Mesodermal cell (in vitro differentiated cells): ENCODE results near the gene LCE2B. TPM values are rescaled to one million over a fixed set of nuclear protein-coding genes. Genes with fewer than 3 reads are reported as not detected.
"Not testable (repeated sequence)": the region's sequence is repeated elsewhere in the genome, so short reads cannot be mapped to it uniquely, and the experiment has no call there.

Experiments
- H3K27ac ChIP-seq: 2 replicates; pipeline ENCODE4 v1.7.0; 2013; ENCODE audit warnings: mild to moderate bottlenecking, low read depth, low read length, moderate library complexity; ENCODE audit not compliant: severe bottlenecking
- H3K36me3 ChIP-seq: 2 replicates; pipeline ENCODE4 v1.7.1; 2013; ENCODE audit warnings: mild to moderate bottlenecking, low read length, moderate library complexity; ENCODE audit not compliant: control insufficient read depth, insufficient read depth
- H3K4me1 ChIP-seq: one replicate; pipeline ENCODE4 v1.7.1; 2013; ENCODE audit warnings: mild to moderate bottlenecking, low read length; ENCODE audit not compliant: insufficient read depth, control insufficient read depth, poor library complexity, severe bottlenecking
- H3K4me3 ChIP-seq: 2 replicates; pipeline ENCODE4 v1.7.0; 2013; ENCODE audit warnings: low read length, control low read depth, mild to moderate bottlenecking; ENCODE audit not compliant: insufficient read depth, poor library complexity, severe bottlenecking; ENCODE audit errors: extremely low read depth
- H3K9me3 ChIP-seq: 2 replicates; pipeline ENCODE4 v1.7.1; 2013; ENCODE audit warnings: mild to moderate bottlenecking, low read length, moderate library complexity; ENCODE audit not compliant: control insufficient read depth
- WGBS, 2 experiments: methylation state at CpG; one replicate each; pipeline ENCODE4 v1.1.5; 2013; ENCODE audit warnings: missing lambda C conversion rate in 2 of 2; ENCODE audit not compliant: insufficient coverage in 2 of 2; 5-methylcytosine and 5-hydroxymethylcytosine counted together
- polyA plus RNA-seq, 2 experiments: library from polyadenylated mRNA; stranded (reverse); fragments of 50-300 nt; gene quantifications; one replicate each; pipeline ENCODE4 v1.2.3, GENCODE V29; 2013

The LCE2B gene
- not detected for polyA plus RNA-seq (2013, experiment 1 of 2)
- not detected for polyA plus RNA-seq (2013, experiment 2 of 2)

GRCh38 chr1:152685823-152686222 is at the start of gene LCE2B:
Gene LCE2B (plus strand): TSS chr1:152686123. CDS start chr1:152686844, 721 bp downstream.
- 22 to 36% methylated on average over 1 to 2 of the region's 4 CpGs for WGBS, 2 experiments
- H3K9me3 ChIP-seq: peaks cover 37% of the 10 kb centered on the region
- H3K27ac ChIP-seq, H3K4me3 ChIP-seq, H3K36me3 ChIP-seq, H3K4me1 ChIP-seq: not testable (repeated sequence)

GRCh38 chr1:152640351-152640750 is 45.6 kb upstream of the LCE2B start:
- Histone ChIP-seq H3K4me1 (no peaks in the 10 kb centered on the region), H3K36me3 (no peaks in the 10 kb centered on the region), H3K4me3 (no peak overlapping the region), H3K9me3 (peaks cover 43% of the 10 kb centered on the region), H3K27ac (no peak overlapping the region)
- WGBS, 2 experiments: 0 to 14% methylated on average over 1 of the region's 1 CpG

- Histone ChIP-seq H3K36me3 (no peaks in the 10 kb centered on the region), H3K4me1 (no peaks in the 10 kb centered on the region), H3K9me3 (peaks cover 49% of the 10 kb centered on the region), H3K4me3 (no peak overlapping the region), H3K27ac (no peak overlapping the region)
- WGBS, 2 experiments: 31 to 58% methylated on average over 2 to 3 of the region's 3 CpGs
Observed at GRCh38 chr1:152643945-152644344, 42.0 kb upstream of the LCE2B start.

GRCh38 chr1:152645146-152645545 is 40.8 kb upstream of the LCE2B start:
- no peaks in the 10 kb centered on the region for H3K36me3 ChIP-seq
- no peak overlapping the region for H3K4me3 ChIP-seq
- no peaks in the 10 kb centered on the region for H3K4me1 ChIP-seq
- H3K9me3 ChIP-seq: peaks cover 56% of the 10 kb centered on the region
- 45 to 56% methylated on average over 1 to 2 of the region's 3 CpGs for WGBS, 2 experiments
- no peak overlapping the region for H3K27ac ChIP-seq

GRCh38 chr1:152646656-152647055 is 39.3 kb upstream of the LCE2B start:
- Histone ChIP-seq H3K9me3 (peaks cover 52% of the 10 kb centered on the region), H3K4me3 (no peak overlapping the region), H3K36me3 (no peaks in the 10 kb centered on the region), H3K27ac (no peak overlapping the region), H3K4me1 (no peaks in the 10 kb centered on the region)

GRCh38 chr1:152654110-152654509 is 31.8 kb upstream of the LCE2B start:
- H3K4me1 ChIP-seq: no peaks in the 10 kb centered on the region
- H3K9me3 ChIP-seq: peaks cover 29% of the 10 kb centered on the region
- no peak overlapping the region for H3K4me3 ChIP-seq
- H3K36me3 ChIP-seq: no peaks in the 10 kb centered on the region
- H3K27ac ChIP-seq: no peak overlapping the region
- WGBS, 2 experiments: 9 to 70% methylated on average over 4 to 6 of the region's 10 CpGs

GRCh38 chr1:152656459-152656858 is 29.5 kb upstream of the LCE2B start:
- H3K36me3 ChIP-seq: no peaks in the 10 kb centered on the region
- WGBS, 2 experiments: 67% methylated on average over 2 of the region's 2 CpGs; no CpG with 5 or more reads in 1 of the 2 experiments
- peaks cover 29% of the 10 kb centered on the region for H3K9me3 ChIP-seq
- no peak overlapping the region for H3K27ac ChIP-seq
- no peak overlapping the region for H3K4me3 ChIP-seq
- H3K4me1 ChIP-seq: no peaks in the 10 kb centered on the region

- Histone ChIP-seq H3K9me3 (peaks cover 30% of the 10 kb centered on the region), H3K27ac (no peak overlapping the region), H3K4me1 (no peaks in the 10 kb centered on the region), H3K4me3 (no peak overlapping the region), H3K36me3 (no peaks in the 10 kb centered on the region)
- WGBS, 2 experiments: 56 to 60% methylated on average over 1 of the region's 4 CpGs
Observed at GRCh38 chr1:152657677-152658076, 28.2 kb upstream of the LCE2B start.

- Histone ChIP-seq H3K9me3 (peaks cover 39% of the 10 kb centered on the region), H3K4me3 (no peak overlapping the region), H3K4me1 (no peaks in the 10 kb centered on the region), H3K27ac (no peak overlapping the region), H3K36me3 (no peaks in the 10 kb centered on the region)
- WGBS, 2 experiments: 70 to 73% methylated on average over 3 of the region's 3 CpGs
Observed at GRCh38 chr1:152658649-152659048, 27.3 kb upstream of the LCE2B start.

- Histone ChIP-seq H3K4me1 (no peaks in the 10 kb centered on the region), H3K9me3 (peaks cover 60% of the 10 kb centered on the region), H3K27ac (no peak within 1 kb of the TSS), H3K4me3 (no peak within 1 kb of the TSS), H3K36me3 (no peaks in the 10 kb centered on the region)
- WGBS, 2 experiments: 50% methylated on average over 1 of the region's 3 CpGs; no CpG with 5 or more reads in 1 of the 2 experiments
Observed at GRCh38 chr1:152663098-152663497, 22.8 kb upstream of the LCE2B start, which contains the start of gene LCE2D. Gene LCE2D (plus strand): TSS chr1:152663380. CDS start chr1:152664106, 726 bp downstream.

GRCh38 chr1:152666171-152666570 is 19.8 kb upstream of the LCE2B start:
- H3K9me3 ChIP-seq: peaks cover 65% of the 10 kb centered on the region
- H3K4me3 ChIP-seq, H3K4me1 ChIP-seq, H3K27ac ChIP-seq, H3K36me3 ChIP-seq: not testable (repeated sequence)
- no CpG with 5 or more reads among the region's 1 CpG for WGBS, 2 experiments
